Lung (tissue), 12 donors: Measurements from ENCODE around the gene HOXC9. TPM values are rescaled to one million over a fixed set of nuclear protein-coding genes. Genes with fewer than 3 reads are reported as not detected.

ENCODE experiments used
- ATAC-seq: fragments of 200-7000 bp; cut with Tn5 transposase; one replicate; pipeline ENCODE4 v1.9.1; 2020; ENCODE audit warnings: moderate number of reproducible peaks; ENCODE audit not compliant: insufficient read depth, low FRiP score
- DNase-seq, 3 donors: peaks; one replicate each; pipeline ENCODE4 v3.0.0-alpha.2; 2013 to 2017
- H3K27ac ChIP-seq, 2 donors: one replicate each; pipeline ENCODE4 v1.5.1; 2013; ENCODE audit warnings: mild to moderate bottlenecking in 2 of 2, moderate library complexity in 2 of 2, control low read depth in 1 of 2, inconsistent platforms in 1 of 2, low read depth in 1 of 2, low read length in 1 of 2
- H3K27me3 ChIP-seq, 3 donors: one replicate each; pipeline ENCODE4 v1.5.1; 2013; ENCODE audit warnings: low read length in 2 of 3; ENCODE audit not compliant: control insufficient read depth in 3 of 3, insufficient read depth in 3 of 3
- H3K36me3 ChIP-seq, 4 donors: one replicate each; pipeline ENCODE4 v1.5.1; 2013; ENCODE audit warnings: low read length in 4 of 4, mild to moderate bottlenecking in 1 of 4, moderate library complexity in 1 of 4; ENCODE audit not compliant: control insufficient read depth in 4 of 4, insufficient read depth in 4 of 4
- H3K4me1 ChIP-seq, 5 donors: one replicate each; pipeline ENCODE4 v1.5.1; 2013; ENCODE audit warnings: low read length in 5 of 5, mild to moderate bottlenecking in 2 of 5, moderate library complexity in 1 of 5; ENCODE audit not compliant: control insufficient read depth in 5 of 5, insufficient read depth in 5 of 5
- H3K4me3 ChIP-seq: one replicate; pipeline ENCODE4 v1.5.1; 2013; ENCODE audit warnings: mild to moderate bottlenecking, control low read depth, moderate library complexity
- H3K9ac ChIP-seq, 2 donors: one replicate each; pipeline ENCODE4 v1.5.1; 2013; ENCODE audit warnings: low read length in 2 of 2, control low read depth in 1 of 2; ENCODE audit not compliant: insufficient read depth in 1 of 2
- H3K9me3 ChIP-seq, 4 donors: one replicate each; pipeline ENCODE4 v1.5.1; 2013; ENCODE audit warnings: low read length in 3 of 4, mild to moderate bottlenecking in 1 of 4, moderate library complexity in 1 of 4; ENCODE audit not compliant: control insufficient read depth in 4 of 4, insufficient read depth in 3 of 4
- WGBS, 2 donors: extraction: QIAGEN DNeasy Blood & Tissue Kit; methylation state at CpG; one replicate each; pipeline ENCODE4 v1.1.7; 2013; 5-methylcytosine and 5-hydroxymethylcytosine counted together
- polyA plus RNA-seq, 2 donors: library from polyadenylated mRNA; stranded (reverse); fragments of 200-250 nt; gene quantifications; one replicate each; pipeline ENCODE4 v1.2.1, GENCODE V29; 2013
- total RNA-seq, 2 donors: library from RNA; depleted of rRNA in 1 of 2; stranded (reverse); fragments of >200 nt in 1 of 2; gene quantifications; one replicate each; pipeline ENCODE4 v1.2.1, GENCODE V29; 2014 to 2021
- TF ChIP-seq, protein P1 (sequence below): IDR thresholded peaks from 2 replicates; pipeline ENCODE4 v1.5.1; 2012; ENCODE audit warnings: mild to moderate bottlenecking; ENCODE audit errors: control extremely low read depth, extremely low read depth
- donor health status: control.
- donor health status: control.
- donor health status: Bipolar disorder and iron deficiency.
- donor health status: healthy.
- donor health status: DM: yes; HTN: yes; CAD: no.

The HOXC9 gene
- total and polyA plus RNA-seq, 4 donors: 0.08 to 0.18 TPM; not detected in 2

DNA sequence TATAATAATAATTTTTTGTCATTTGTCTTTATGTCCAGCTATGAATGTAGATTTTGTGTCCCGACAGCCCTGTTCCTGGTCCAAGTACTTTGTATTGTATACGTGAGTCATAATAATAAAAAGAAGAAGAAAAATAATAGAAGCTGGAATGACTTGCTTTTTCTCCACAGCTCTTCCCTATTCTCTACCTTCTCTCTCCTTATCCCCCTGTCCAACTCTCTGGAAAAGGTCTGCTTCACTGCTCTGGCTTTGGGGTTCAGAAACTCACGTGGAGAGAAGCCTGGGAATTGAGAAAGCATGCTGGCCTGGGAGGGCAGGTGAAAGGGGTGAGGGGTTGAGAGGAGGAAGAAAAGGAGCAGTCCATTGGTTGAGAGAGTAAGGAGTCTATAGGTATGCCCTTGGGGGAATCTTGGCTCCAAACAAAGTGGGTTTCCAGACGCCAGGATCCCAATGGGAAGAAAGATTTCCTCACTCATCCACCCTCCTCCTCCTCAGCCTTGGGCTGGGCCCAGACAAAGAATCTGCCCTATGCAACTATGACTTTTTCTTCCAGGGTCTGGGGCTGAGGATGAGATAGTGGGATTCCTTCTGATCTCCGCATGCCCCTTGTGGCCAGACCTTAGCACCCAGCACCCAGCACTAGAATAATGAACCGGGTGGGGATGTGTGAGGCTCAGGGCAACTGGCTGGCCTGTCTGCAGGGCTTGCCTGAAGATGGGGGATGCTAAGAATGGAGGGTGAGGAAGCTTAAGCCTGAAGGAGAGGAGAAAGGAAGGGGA lies 12.9 kb downstream of the HOXC9 start:
- H3K4me3 ChIP-seq: no peak overlapping the region
- no peaks in the 10 kb centered on the region for H3K36me3 ChIP-seq
- peaks cover 0 to 15% (median 0%) of the 10 kb centered on the region in 4 donors for H3K9me3 ChIP-seq
- no peak for ATAC-seq
- no peak overlapping the region for H3K27ac ChIP-seq
- peaks cover 0 to 8% (median 3%) of the 10 kb centered on the region in 5 donors for H3K4me1 ChIP-seq
- WGBS, 2 donors: 27 to 31% methylated on average over 6 of the region's 6 CpGs
- no peak overlapping the region for H3K9ac ChIP-seq
- TF ChIP-seq, protein P1, sequence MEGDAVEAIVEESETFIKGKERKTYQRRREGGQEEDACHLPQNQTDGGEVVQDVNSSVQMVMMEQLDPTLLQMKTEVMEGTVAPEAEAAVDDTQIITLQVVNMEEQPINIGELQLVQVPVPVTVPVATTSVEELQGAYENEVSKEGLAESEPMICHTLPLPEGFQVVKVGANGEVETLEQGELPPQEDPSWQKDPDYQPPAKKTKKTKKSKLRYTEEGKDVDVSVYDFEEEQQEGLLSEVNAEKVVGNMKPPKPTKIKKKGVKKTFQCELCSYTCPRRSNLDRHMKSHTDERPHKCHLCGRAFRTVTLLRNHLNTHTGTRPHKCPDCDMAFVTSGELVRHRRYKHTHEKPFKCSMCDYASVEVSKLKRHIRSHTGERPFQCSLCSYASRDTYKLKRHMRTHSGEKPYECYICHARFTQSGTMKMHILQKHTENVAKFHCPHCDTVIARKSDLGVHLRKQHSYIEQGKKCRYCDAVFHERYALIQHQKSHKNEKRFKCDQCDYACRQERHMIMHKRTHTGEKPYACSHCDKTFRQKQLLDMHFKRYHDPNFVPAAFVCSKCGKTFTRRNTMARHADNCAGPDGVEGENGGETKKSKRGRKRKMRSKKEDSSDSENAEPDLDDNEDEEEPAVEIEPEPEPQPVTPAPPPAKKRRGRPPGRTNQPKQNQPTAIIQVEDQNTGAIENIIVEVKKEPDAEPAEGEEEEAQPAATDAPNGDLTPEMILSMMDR: no peak
- H3K27me3 ChIP-seq: peaks cover 14 to 97% (median 89%) of the 10 kb centered on the region in 3 donors
- DNase-seq: no peak

DNA sequence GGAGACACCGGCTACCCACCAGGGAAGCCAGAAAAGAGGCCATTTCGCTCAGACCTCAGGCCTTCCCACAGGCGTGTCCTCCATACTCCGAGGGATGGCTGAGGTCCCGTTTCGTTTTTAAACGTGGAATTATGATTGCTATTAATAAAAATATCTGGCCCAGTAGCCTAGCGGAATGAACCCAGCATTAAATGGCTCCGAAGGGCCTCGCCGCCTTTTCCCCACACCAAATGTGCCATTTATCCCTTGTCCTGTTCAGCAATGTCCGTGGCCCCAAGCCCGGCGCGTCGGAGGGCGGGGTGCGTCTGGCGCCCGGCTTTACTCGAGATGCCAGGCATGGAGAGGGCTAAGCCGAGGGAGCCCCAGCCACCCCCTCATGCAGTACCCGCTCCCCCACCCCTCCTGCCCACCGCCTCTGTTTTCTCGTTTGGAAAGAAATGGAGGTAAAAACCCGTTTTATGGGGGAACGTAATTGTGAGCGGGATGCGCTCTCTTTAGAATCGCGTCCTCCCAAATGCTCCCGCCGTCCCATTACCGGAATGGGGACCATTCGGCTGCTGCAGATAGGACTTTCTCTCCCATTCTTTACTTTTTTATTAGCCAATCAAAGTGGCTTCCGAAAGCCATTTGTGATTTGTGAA lies 14.5 kb downstream of the HOXC9 start:
- WGBS, 2 donors: 3 to 7% methylated on average over 36 of the region's 36 CpGs
- ATAC-seq (no peak), DNase-seq (no peak)
- H3K9me3 ChIP-seq: peaks cover 0 to 15% (median 0%) of the 10 kb centered on the region in 4 donors
- H3K4me3 ChIP-seq: no peak overlapping the region
- H3K36me3 ChIP-seq: no peaks in the 10 kb centered on the region
- TF ChIP-seq, protein P1: no peak
- H3K27ac ChIP-seq: no peak overlapping the region
- H3K27me3 ChIP-seq: peaks cover 15 to 90% (median 79%) of the 10 kb centered on the region in 3 donors
- H3K9ac ChIP-seq: no peak overlapping the region
- H3K4me1 ChIP-seq: peaks cover 0 to 14% (median 6%) of the 10 kb centered on the region in 5 donors

DNA sequence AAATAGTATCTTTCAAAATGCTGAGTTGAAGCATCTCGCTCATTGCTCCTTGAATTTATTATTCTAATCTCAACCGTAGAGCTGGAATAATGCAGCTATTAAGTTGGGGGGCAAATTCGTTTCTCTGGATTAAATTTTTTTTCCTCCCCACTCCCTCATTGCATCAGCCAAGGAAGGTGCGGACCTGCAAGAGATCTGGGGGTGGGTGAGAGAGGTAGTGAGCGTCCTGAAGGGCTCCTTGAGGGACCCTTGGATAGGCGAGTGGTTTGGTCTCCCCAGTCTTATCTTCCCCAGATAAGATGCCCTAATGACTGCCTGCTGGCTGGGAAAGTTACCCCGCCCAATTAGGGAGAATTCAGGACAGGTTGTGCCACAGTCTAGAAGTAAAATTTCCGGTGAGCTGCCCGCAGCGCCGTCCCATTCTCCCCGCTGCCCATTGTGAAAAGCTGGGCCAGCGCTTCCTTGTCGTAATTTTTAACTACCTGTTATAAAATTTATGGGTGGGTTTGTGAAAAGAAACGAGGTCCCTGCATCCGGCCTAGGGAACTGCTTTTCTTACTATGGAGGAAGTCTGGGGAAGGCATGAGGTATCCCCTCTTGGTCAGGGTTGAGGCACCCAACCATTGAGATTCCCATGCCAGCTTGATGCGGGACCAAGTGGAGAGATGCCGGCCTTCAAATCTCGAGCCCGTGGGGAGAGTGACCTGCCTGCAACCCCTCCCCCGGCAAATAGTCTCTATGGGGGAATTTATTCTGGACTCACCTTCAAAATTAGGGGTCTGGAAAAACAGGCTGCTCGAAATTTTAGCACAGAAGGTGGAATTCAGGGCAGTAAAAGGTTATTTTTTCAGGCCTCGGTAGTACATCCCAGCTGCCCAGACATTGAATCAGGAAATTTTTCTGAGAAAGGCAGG lies 15.3 kb downstream of the HOXC9 start:
- H3K9ac ChIP-seq: no peak overlapping the region
- H3K4me3 ChIP-seq: no peak overlapping the region
- peaks cover 11 to 89% (median 75%) of the 10 kb centered on the region in 3 donors for H3K27me3 ChIP-seq
- H3K9me3 ChIP-seq: peaks cover 0 to 15% (median 0%) of the 10 kb centered on the region in 4 donors
- WGBS, 2 donors: 8 to 11% methylated on average over 23 of the region's 23 CpGs
- no peaks in the 10 kb centered on the region for H3K36me3 ChIP-seq
- H3K27ac ChIP-seq: no peak overlapping the region
- peaks cover 0 to 13% (median 6%) of the 10 kb centered on the region in 5 donors for H3K4me1 ChIP-seq
- DNase-seq (no peak), ATAC-seq (no peak)
- TF ChIP-seq, protein P1: no peak
